Measurements from ENCODE around the gene ISCU. TPM values are rescaled to one million over a fixed set of nuclear protein-coding genes. Genes with fewer than 3 reads are reported as not detected.

The ISCU gene
- total RNA-seq, 1 donor from 2014 or later = 103 TPM

- H3K4me3 Mint-ChIP-seq (ENCODE audit: unreplicated experiment) = peak overlapping the region; percentile 100
- no peak for TF ChIP-seq CTCF (IDR thresholded peaks at IDR 0.05)
- H3K27me3 Mint-ChIP-seq (ENCODE audit: unreplicated experiment) = no peaks in the 10 kb centered on the region
- H3K27ac Mint-ChIP-seq (ENCODE audit: unreplicated experiment) = no peak overlapping the region
- H3K36me3 Mint-ChIP-seq (ENCODE audit: unreplicated experiment) = peaks cover 10% of the 10 kb centered on the region
- peaks cover 41% of the 10 kb centered on the region for H3K4me1 Mint-ChIP-seq (ENCODE audit: unreplicated experiment)
- no peaks in the 10 kb centered on the region for H3K9me3 Mint-ChIP-seq (ENCODE audit: unreplicated experiment)
- no peak for DNase-seq (ENCODE audit: extremely low spot score, unreplicated experiment)
Measured at GRCh38 chr12:108559007-108559655, 3.3 kb upstream of the ISCU start.

GRCh38 chr12:108559748-108560147, 2.6 kb upstream of the ISCU start:
- DNase-seq (ENCODE audit: extremely low spot score, unreplicated experiment) = no peak
- Mint-ChIP-seq H3K9me3 (ENCODE audit: unreplicated experiment) (no peaks in the 10 kb centered on the region), H3K4me1 (ENCODE audit: unreplicated experiment) (peaks cover 41% of the 10 kb centered on the region), H3K27me3 (ENCODE audit: unreplicated experiment) (no peaks in the 10 kb centered on the region), H3K4me3 (ENCODE audit: unreplicated experiment) (peak overlapping the region; percentile 100), H3K27ac (ENCODE audit: unreplicated experiment) (peak overlapping the region; percentile 99), H3K36me3 (ENCODE audit: unreplicated experiment) (peaks cover 10% of the 10 kb centered on the region)
- TF ChIP-seq CTCF (IDR thresholded peaks at IDR 0.05) = no peak

GRCh38 chr12:108560321-108560721, 2.1 kb upstream of the ISCU start:
- Mint-ChIP-seq H3K27ac (ENCODE audit: unreplicated experiment) (peak overlapping the region; percentile 99), H3K4me1 (ENCODE audit: unreplicated experiment) (peaks cover 41% of the 10 kb centered on the region), H3K4me3 (ENCODE audit: unreplicated experiment) (peak overlapping the region; percentile 100), H3K27me3 (ENCODE audit: unreplicated experiment) (no peaks in the 10 kb centered on the region), H3K36me3 (ENCODE audit: unreplicated experiment) (peaks cover 10% of the 10 kb centered on the region), H3K9me3 (ENCODE audit: unreplicated experiment) (no peaks in the 10 kb centered on the region)
- TF ChIP-seq CTCF (IDR thresholded peaks at IDR 0.05) = no peak
- no peak for DNase-seq (ENCODE audit: extremely low spot score, unreplicated experiment)

- Mint-ChIP-seq H3K27me3 (ENCODE audit: unreplicated experiment) (no peaks in the 10 kb centered on the region), H3K36me3 (ENCODE audit: unreplicated experiment) (peaks cover 16% of the 10 kb centered on the region), H3K4me3 (ENCODE audit: unreplicated experiment) (peak within 1 kb of the TSS; percentile 100), H3K27ac (ENCODE audit: unreplicated experiment) (peak within 1 kb of the TSS; percentile 99), H3K9me3 (ENCODE audit: unreplicated experiment) (no peaks in the 10 kb centered on the region), H3K4me1 (ENCODE audit: unreplicated experiment) (peaks cover 44% of the 10 kb centered on the region)
- peak; percentile 91 for DNase-seq (ENCODE audit: extremely low spot score, unreplicated experiment)
- no peak for TF ChIP-seq CTCF (IDR thresholded peaks at IDR 0.05)
Measured at GRCh38 chr12:108560752-108561719, 1.4 kb upstream of the ISCU start, which contains the start of gene SART3. Gene SART3 (minus strand): TSS chr12:108561173. CDS start chr12:108561154, 19 bp downstream.

- no peak for DNase-seq (ENCODE audit: extremely low spot score, unreplicated experiment)
- peak overlapping the region; percentile 99 for H3K27ac Mint-ChIP-seq (ENCODE audit: unreplicated experiment)
- peaks cover 47% of the 10 kb centered on the region for H3K4me1 Mint-ChIP-seq (ENCODE audit: unreplicated experiment)
- no peaks in the 10 kb centered on the region for H3K9me3 Mint-ChIP-seq (ENCODE audit: unreplicated experiment)
- H3K4me3 Mint-ChIP-seq (ENCODE audit: unreplicated experiment) = peak overlapping the region; percentile 100
- no peak for TF ChIP-seq CTCF (IDR thresholded peaks at IDR 0.05)
- H3K36me3 Mint-ChIP-seq (ENCODE audit: unreplicated experiment) = peaks cover 21% of the 10 kb centered on the region
- H3K27me3 Mint-ChIP-seq (ENCODE audit: unreplicated experiment) = no peaks in the 10 kb centered on the region
Measured at GRCh38 chr12:108561852-108562347, 496 bp upstream of the ISCU start.

Data from osteocyte (in vitro differentiated cells).